NCI-H82 treated with DMSO at 0.1 percent for 48 hours (cell line): ENCODE measurements around the gene TOX2.

Experiments used
- DNase-seq: peaks from one replicate; lab custom pipeline; 2025; ENCODE audit not compliant: unreplicated experiment; lab: John Stamatoyannopoulos, UW

TOX2 gene

GRCh38 chr20:43955750-43956191, 41.1 kb downstream of the TOX2 start:
- no peak for DNase-seq

- no peak for DNase-seq
Measured at GRCh38 chr20:43957392-43957791, 42.7 kb downstream of the TOX2 start.

GRCh38 chr20:43958626-43959025, 44.0 kb downstream of the TOX2 start:
- no peak for DNase-seq

- DNase-seq = no peak
Measured at GRCh38 chr20:43959079-43959919, 44.6 kb downstream of the TOX2 start.

GRCh38 chr20:43959920-43960227, 45.2 kb downstream of the TOX2 start:
- DNase-seq = no peak

GRCh38 chr20:43960231-43960630, 45.6 kb downstream of the TOX2 start:
- no peak for DNase-seq

- no peak for DNase-seq
Measured at GRCh38 chr20:43961116-43961515, 46.5 kb downstream of the TOX2 start.

GRCh38 chr20:43961541-43962471, 47.2 kb downstream of the TOX2 start:
- no peak for DNase-seq

- no peak for DNase-seq
Measured at GRCh38 chr20:43962530-43962929, 47.9 kb downstream of the TOX2 start.

- DNase-seq = no peak
Measured at GRCh38 chr20:43963233-43963632, 48.6 kb downstream of the TOX2 start.

GRCh38 chr20:43963872-43964791, 49.5 kb downstream of the TOX2 start:
- no peak for DNase-seq

GRCh38 chr20:43968341-43969000, 53.8 kb downstream of the TOX2 start:
- DNase-seq = no peak

- no peak for DNase-seq
Measured at GRCh38 chr20:43969028-43969447, 54.4 kb downstream of the TOX2 start.

GRCh38 chr20:43969501-43970182, 55.0 kb downstream of the TOX2 start:
- no peak for DNase-seq

- no peak for DNase-seq
Measured at GRCh38 chr20:43971267-43971666, 56.6 kb downstream of the TOX2 start.

GRCh38 chr20:43972051-43972450, 57.4 kb downstream of the TOX2 start:
- no peak for DNase-seq

GRCh38 chr20:43972692-43973091, 58.0 kb downstream of the TOX2 start:
- DNase-seq = no peak

- no peak for DNase-seq
Measured at GRCh38 chr20:43973231-43973630, 58.6 kb downstream of the TOX2 start.

- no peak for DNase-seq
Measured at GRCh38 chr20:43973671-43974450, 59.2 kb downstream of the TOX2 start.
